Liver (tissue), 3 donors: ENCODE data around the gene UNC45B.

Experiments used
- FOXA1 ChIP-seq: IDR thresholded peaks from 2 replicates; pipeline ENCODE4 v1.6.1; 2016; ENCODE audit warnings: antibody characterized with exemption
- GABPA ChIP-seq, 2 donors: IDR thresholded peaks in 1 of 2; conservative IDR thresholded peaks in 1 of 2; 2 replicates each; pipeline ENCODE4 v1.6.1; 2016; ENCODE audit warnings: antibody characterized with exemption in 2 of 2, mild to moderate bottlenecking in 1 of 2, moderate library complexity in 1 of 2
- JUND ChIP-seq, 2 donors: IDR thresholded peaks; 2 replicates each; pipeline ENCODE4 v1.6.1; 2016; ENCODE audit warnings: antibody characterized with exemption in 2 of 2
- RAD21 ChIP-seq, 2 donors: IDR thresholded peaks; 2 replicates each; pipeline ENCODE4 v1.6.1; 2016; ENCODE audit warnings: antibody characterized with exemption in 2 of 2, mild to moderate bottlenecking in 2 of 2
- SP1 ChIP-seq: IDR thresholded peaks from 2 replicates; pipeline ENCODE4 v1.6.1; 2018; ENCODE audit warnings: antibody characterized with exemption, mild to moderate bottlenecking
- YY1 ChIP-seq: IDR thresholded peaks from 2 replicates; pipeline ENCODE4 v1.6.1; 2016; ENCODE audit warnings: antibody characterized with exemption, mild to moderate bottlenecking
- TF ChIP-seq, protein P1 (sequence below): fragments of 150-350 bp; IDR thresholded peaks from 2 replicates; pipeline ENCODE4 v1.5.1; 2017; ENCODE audit warnings: improper control_type of control experiment, low read depth, low read length; ENCODE audit not compliant: missing input control
- TF ChIP-seq, protein P2 (sequence below): IDR thresholded peaks from 2 replicates; pipeline ENCODE4 v1.6.1; 2016; ENCODE audit warnings: antibody characterized with exemption, mild to moderate bottlenecking
- TF ChIP-seq, protein P3 (sequence below): IDR thresholded peaks from 2 replicates; pipeline ENCODE4 v1.6.1; 2016; ENCODE audit warnings: antibody characterized with exemption
- donor health status: healthy.
- donor health status: healthy.

DNA sequence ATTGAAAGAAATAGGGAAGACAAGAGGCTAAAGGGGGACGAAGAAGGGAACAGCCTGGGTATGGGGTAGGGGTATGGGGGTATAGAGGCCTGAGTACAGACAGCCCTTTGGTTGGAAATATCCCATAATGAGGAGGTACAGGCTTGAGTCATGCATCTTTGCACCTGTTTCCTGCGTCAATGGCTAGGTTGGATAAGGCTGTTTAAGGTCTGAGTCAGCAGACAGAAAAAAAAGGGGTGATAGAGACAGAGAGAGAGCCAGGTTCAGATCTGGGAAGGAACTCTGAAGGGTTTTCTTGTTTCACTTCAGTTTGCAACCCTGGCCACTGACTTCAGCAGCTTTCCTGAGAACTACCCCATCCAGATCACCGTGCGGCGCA lies 17.7 kb upstream of the UNC45B start:
- TF ChIP-seq, protein P1, sequence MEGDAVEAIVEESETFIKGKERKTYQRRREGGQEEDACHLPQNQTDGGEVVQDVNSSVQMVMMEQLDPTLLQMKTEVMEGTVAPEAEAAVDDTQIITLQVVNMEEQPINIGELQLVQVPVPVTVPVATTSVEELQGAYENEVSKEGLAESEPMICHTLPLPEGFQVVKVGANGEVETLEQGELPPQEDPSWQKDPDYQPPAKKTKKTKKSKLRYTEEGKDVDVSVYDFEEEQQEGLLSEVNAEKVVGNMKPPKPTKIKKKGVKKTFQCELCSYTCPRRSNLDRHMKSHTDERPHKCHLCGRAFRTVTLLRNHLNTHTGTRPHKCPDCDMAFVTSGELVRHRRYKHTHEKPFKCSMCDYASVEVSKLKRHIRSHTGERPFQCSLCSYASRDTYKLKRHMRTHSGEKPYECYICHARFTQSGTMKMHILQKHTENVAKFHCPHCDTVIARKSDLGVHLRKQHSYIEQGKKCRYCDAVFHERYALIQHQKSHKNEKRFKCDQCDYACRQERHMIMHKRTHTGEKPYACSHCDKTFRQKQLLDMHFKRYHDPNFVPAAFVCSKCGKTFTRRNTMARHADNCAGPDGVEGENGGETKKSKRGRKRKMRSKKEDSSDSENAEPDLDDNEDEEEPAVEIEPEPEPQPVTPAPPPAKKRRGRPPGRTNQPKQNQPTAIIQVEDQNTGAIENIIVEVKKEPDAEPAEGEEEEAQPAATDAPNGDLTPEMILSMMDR: no peak
- TF ChIP-seq JUND (IDR thresholded peaks at IDR 0.05) (no peak), GABPA (IDR thresholded peaks at IDR 0.05 in 1 of 2, conservative IDR thresholded peaks at IDR 0.05 in 1 of 2) (no peak), RAD21 (IDR thresholded peaks at IDR 0.05) (no peak), SP1 (no peak), YY1 (no peak), FOXA1 (no peak)
- TF ChIP-seq, protein P2, sequence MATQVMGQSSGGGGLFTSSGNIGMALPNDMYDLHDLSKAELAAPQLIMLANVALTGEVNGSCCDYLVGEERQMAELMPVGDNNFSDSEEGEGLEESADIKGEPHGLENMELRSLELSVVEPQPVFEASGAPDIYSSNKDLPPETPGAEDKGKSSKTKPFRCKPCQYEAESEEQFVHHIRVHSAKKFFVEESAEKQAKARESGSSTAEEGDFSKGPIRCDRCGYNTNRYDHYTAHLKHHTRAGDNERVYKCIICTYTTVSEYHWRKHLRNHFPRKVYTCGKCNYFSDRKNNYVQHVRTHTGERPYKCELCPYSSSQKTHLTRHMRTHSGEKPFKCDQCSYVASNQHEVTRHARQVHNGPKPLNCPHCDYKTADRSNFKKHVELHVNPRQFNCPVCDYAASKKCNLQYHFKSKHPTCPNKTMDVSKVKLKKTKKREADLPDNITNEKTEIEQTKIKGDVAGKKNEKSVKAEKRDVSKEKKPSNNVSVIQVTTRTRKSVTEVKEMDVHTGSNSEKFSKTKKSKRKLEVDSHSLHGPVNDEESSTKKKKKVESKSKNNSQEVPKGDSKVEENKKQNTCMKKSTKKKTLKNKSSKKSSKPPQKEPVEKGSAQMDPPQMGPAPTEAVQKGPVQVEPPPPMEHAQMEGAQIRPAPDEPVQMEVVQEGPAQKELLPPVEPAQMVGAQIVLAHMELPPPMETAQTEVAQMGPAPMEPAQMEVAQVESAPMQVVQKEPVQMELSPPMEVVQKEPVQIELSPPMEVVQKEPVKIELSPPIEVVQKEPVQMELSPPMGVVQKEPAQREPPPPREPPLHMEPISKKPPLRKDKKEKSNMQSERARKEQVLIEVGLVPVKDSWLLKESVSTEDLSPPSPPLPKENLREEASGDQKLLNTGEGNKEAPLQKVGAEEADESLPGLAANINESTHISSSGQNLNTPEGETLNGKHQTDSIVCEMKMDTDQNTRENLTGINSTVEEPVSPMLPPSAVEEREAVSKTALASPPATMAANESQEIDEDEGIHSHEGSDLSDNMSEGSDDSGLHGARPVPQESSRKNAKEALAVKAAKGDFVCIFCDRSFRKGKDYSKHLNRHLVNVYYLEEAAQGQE: no peak
- TF ChIP-seq, protein P3, sequence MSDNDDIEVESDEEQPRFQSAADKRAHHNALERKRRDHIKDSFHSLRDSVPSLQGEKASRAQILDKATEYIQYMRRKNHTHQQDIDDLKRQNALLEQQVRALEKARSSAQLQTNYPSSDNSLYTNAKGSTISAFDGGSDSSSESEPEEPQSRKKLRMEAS: no peak
